HepG2 (cell line): ENCODE results near the gene COBL. TPM values are rescaled to one million over a fixed set of nuclear protein-coding genes. Genes with fewer than 3 reads are reported as not detected.
A peak's percentile ranks its signal among the peaks of the same experiment; 100 is the strongest.

Source experiments
- E2F5 ChIP-seq: sonication (generic); formaldehyde crosslinking; conservative IDR thresholded peaks from 2 replicates; pipeline ENCODE4 v1.4.0; 2020; ENCODE audit warnings: missing genetic modification reagents
- GRHL1 ChIP-seq: sonication (generic); formaldehyde crosslinking; conservative IDR thresholded peaks from 2 replicates; pipeline ENCODE4 v1.8.0; 2022; ENCODE audit warnings: missing genetic modification reagents
- PAX8 ChIP-seq: sonication (generic); formaldehyde crosslinking; IDR thresholded peaks from 2 replicates; pipeline ENCODE4 v1.8.0; 2022; ENCODE audit warnings: mild to moderate bottlenecking, missing genetic modification reagents, borderline replicate concordance
- PHF5A ChIP-seq: IDR thresholded peaks from one replicate; pipeline ENCODE4 v1.6.1; 2018; ENCODE audit warnings: low read depth, missing genetic modification reagents; ENCODE audit not compliant: unreplicated experiment
- POLR2AphosphoS5 ChIP-seq: IDR thresholded peaks from 2 replicates; pipeline ENCODE4 v1.6.1; 2012; ENCODE audit warnings: low read depth, low read length
- RAD51 ChIP-seq: fragments of 450-650 bp; IDR thresholded peaks from 2 replicates; pipeline ENCODE4 v1.6.1; 2016; ENCODE audit warnings: borderline replicate concordance
- STAT5B ChIP-seq: sonication (generic); formaldehyde crosslinking; IDR thresholded peaks from 2 replicates; pipeline ENCODE4 v1.4.0; 2020; ENCODE audit warnings: missing genetic modification reagents
- ZBTB7A ChIP-seq: sonication (generic); formaldehyde crosslinking; IDR thresholded peaks from 2 replicates; pipeline ENCODE4 v1.8.0; 2022; ENCODE audit warnings: mild to moderate bottlenecking, missing genetic modification reagents
- ZFP62 ChIP-seq: sonication (generic); formaldehyde crosslinking; IDR thresholded peaks from 2 replicates; pipeline ENCODE4 v1.4.0; 2020; ENCODE audit warnings: missing genetic modification reagents
- ZNF263 ChIP-seq: sonication (generic); formaldehyde crosslinking; IDR thresholded peaks from 2 replicates; pipeline ENCODE4 v1.4.0; 2020; ENCODE audit warnings: missing genetic modification reagents
- ZNF282 ChIP-seq: fragments of 450-650 bp; IDR thresholded peaks from 2 replicates; pipeline ENCODE4 v1.6.1; 2018; ENCODE audit not compliant: partially characterized antibody
- ZNF30 ChIP-seq: sonication (generic); formaldehyde crosslinking; IDR thresholded peaks from 2 replicates; pipeline ENCODE4 v1.5.0; 2020; ENCODE audit warnings: mild to moderate bottlenecking, missing genetic modification reagents
- ZNF430 ChIP-seq: sonication (generic); formaldehyde crosslinking; IDR thresholded peaks from 2 replicates; pipeline ENCODE4 v1.9.0; 2021; ENCODE audit warnings: mild to moderate bottlenecking, missing genetic modification reagents
- ZNF441 ChIP-seq: sonication (generic); formaldehyde crosslinking; IDR thresholded peaks from 2 replicates; pipeline ENCODE4 v1.7.0; 2021; ENCODE audit warnings: missing genetic modification reagents, borderline replicate concordance
- ZNF672 ChIP-seq: sonication (generic); formaldehyde crosslinking; IDR thresholded peaks from 2 replicates; pipeline ENCODE4 v1.8.1; 2022; ENCODE audit warnings: missing genetic modification reagents
- ZNF724P ChIP-seq: sonication (generic); formaldehyde crosslinking; IDR thresholded peaks from 2 replicates; pipeline ENCODE4 v1.8.0; 2022; ENCODE audit warnings: missing genetic modification reagents, borderline replicate concordance
- polyA plus RNA-seq, 8 experiments: library from polyadenylated mRNA; depleted of rRNA in 3 of 8; stranded (reverse) in 7 of 8; unstranded in 1 of 8; fragments of >200 nt; fragmentation: Illumina TruSeq in 4 of 8; extraction: Trizol in 4 of 8; gene quantifications; 2 replicates each; pipeline versions ENCODE4 v1.2.1 to v1.2.3, GENCODE V29; 2011 to 2016; ENCODE audit warnings: low read depth in 4 of 8, missing spikeins in 1 of 8, mixed read lengths in 1 of 8; ENCODE audit not compliant: insufficient read depth in 1 of 8
- total RNA-seq, 5 experiments: library from RNA; depleted of rRNA; stranded (reverse); fragments of >200 nt; fragmentation: Illumina TruSeq; extraction: Trizol; gene quantifications; 2 replicates each; pipeline ENCODE4 v1.2.3, GENCODE V29; 2016; ENCODE audit warnings: low read depth in 1 of 5

Gene COBL
- total and polyA plus RNA-seq, 2 of the 13 experiments (the other 11 are each of a cell fraction or from before 2014, with no cell fraction given) = 3.8 to 4.9 TPM

- TF ChIP-seq ZFP62 (CRISPR knock-in tag) (no peak), ZNF30 (no peak), ZNF724P (no peak), E2F5 (CRISPR knock-in tag) (no peak), ZNF263 (CRISPR knock-in tag) (0 out of 2 replicates have a peak, but pooled peaks have one; percentile 36), ZNF441 (CRISPR knock-in tag) (no peak), STAT5B (CRISPR knock-in tag) (no peak), ZNF430 (CRISPR knock-in tag) (no peak), PAX8 (CRISPR knock-in tag) (no peak), GRHL1 (CRISPR knock-in tag) (no peak), PHF5A (CRISPR knock-in tag) (no peak), POLR2AphosphoS5 (no peak), RAD51 (no peak), ZNF672 (no peak), ZBTB7A (CRISPR knock-in tag) (no peak), ZNF282 (no peak)
- TF ChIP-seq, all 625 proteins: peak for 108
These were observed 51.3 kb downstream of the COBL start (continued) for GRCh38 chr7:51265066-51265907.
